ENCODE data around the gene HOXD11. TPM values are rescaled to one million over a fixed set of nuclear protein-coding genes. Genes with fewer than 3 reads are reported as not detected.

The HOXD11 gene
- total RNA-seq, 1 donor from 2014 or later = not detected

DNA sequence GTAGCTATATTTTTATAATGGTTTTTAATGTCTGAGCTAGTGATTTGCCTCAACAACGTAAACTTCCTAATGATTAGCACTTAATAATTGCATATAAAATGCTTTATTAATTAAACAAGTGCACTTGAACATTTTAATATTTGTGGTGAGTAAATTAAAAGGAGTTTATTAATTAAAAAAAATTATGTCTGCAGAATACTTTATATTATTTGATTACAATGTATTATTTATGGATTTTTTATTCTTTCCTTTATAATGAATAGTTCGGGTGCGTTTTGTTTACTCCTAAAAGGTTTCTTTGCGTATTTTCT is 24.7 kb downstream of the HOXD11 start:
- Mint-ChIP-seq H3K9me3 (ENCODE audit: low read depth) (peaks cover 4% of the 10 kb centered on the region), H3K4me1 (ENCODE audit: low read depth) (peaks cover 33% of the 10 kb centered on the region), H3K27me3 (ENCODE audit: low read depth) (peaks cover 78% of the 10 kb centered on the region), H3K36me3 (ENCODE audit: low read depth) (peaks cover 7% of the 10 kb centered on the region), H3K4me3 (ENCODE audit: unreplicated experiment) (no peak overlapping the region), H3K27ac (ENCODE audit: unreplicated experiment) (no peak overlapping the region)
- TF ChIP-seq, protein P1, sequence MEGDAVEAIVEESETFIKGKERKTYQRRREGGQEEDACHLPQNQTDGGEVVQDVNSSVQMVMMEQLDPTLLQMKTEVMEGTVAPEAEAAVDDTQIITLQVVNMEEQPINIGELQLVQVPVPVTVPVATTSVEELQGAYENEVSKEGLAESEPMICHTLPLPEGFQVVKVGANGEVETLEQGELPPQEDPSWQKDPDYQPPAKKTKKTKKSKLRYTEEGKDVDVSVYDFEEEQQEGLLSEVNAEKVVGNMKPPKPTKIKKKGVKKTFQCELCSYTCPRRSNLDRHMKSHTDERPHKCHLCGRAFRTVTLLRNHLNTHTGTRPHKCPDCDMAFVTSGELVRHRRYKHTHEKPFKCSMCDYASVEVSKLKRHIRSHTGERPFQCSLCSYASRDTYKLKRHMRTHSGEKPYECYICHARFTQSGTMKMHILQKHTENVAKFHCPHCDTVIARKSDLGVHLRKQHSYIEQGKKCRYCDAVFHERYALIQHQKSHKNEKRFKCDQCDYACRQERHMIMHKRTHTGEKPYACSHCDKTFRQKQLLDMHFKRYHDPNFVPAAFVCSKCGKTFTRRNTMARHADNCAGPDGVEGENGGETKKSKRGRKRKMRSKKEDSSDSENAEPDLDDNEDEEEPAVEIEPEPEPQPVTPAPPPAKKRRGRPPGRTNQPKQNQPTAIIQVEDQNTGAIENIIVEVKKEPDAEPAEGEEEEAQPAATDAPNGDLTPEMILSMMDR (IDR thresholded peaks at IDR 0.05) = no peak
- DNase-seq (ENCODE audit: low spot score) = no peak

DNA sequence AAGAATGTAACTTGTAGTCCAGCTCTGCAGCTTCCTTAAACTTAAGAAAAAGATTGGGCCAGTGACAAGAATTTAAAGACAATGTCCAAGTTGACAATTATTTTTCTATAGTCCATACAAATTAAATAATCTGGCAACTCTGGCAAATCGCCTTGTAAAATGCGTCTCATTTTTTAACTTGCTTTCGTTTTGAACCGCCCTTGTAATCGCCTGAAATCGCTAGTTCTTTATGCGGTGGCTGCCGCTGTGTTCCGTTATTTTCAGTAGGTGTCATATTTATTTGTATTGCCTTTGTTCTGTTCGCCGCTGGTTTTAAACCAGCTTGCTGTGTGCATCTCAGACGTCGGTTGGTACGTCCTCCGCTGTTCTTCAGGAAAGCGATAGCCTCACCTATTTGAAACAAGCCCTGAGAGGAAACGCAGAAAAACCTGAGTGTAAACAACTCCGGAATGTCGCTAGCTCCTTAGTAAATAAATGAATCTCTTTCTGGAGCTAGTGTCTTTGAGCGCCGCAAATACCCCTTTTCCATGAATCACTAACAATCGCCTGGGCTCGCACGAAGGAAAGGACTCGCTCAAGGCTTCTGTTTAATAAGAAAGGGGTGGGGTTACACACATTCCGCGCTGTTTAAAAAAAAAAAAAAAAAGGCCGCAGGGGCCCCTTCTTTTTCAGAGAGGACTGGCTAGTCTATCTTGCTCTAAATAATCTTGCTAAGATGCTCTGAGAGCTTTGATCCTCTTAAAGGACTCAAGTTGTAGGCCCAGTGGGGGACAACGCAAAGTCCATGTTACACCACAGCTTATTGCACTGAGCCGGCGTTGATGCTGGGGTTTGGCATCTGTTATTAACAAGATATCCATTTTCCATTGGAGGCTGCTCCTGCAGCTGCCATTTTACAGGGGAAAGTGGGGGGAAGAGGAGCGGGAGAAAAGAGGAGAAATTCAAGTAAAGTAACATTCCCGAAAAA is 25.4 kb downstream of the HOXD11 start:
- no peak overlapping the region for H3K27ac Mint-ChIP-seq (ENCODE audit: unreplicated experiment)
- peaks cover 33% of the 10 kb centered on the region for H3K4me1 Mint-ChIP-seq (ENCODE audit: low read depth)
- peaks cover 4% of the 10 kb centered on the region for H3K9me3 Mint-ChIP-seq (ENCODE audit: low read depth)
- peaks cover 7% of the 10 kb centered on the region for H3K36me3 Mint-ChIP-seq (ENCODE audit: low read depth)
- peaks cover 78% of the 10 kb centered on the region for H3K27me3 Mint-ChIP-seq (ENCODE audit: low read depth)
- TF ChIP-seq, protein P1 (IDR thresholded peaks at IDR 0.05) = no peak
- DNase-seq (ENCODE audit: low spot score) = no peak
- no peak overlapping the region for H3K4me3 Mint-ChIP-seq (ENCODE audit: unreplicated experiment)

DNA sequence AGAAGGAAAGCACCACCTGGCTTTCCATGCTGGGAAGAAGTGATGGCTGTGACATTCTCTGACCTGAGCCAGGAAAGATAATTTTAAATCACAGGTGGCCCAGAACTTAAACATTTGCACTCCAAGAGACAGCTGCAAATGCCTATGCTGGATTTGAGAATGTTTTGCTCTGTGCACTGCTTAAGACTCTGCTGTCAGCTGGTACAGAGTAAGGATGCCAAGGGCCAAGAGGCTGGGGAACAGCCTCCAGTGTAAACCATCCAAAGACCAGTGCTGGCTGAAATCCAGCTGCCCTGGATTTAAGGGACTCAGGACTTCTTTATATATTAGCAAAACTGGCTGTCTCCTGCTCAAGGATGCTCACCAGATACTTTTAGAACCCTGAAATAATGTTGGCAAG is 26.3 kb downstream of the HOXD11 start:
- H3K4me3 Mint-ChIP-seq (ENCODE audit: unreplicated experiment) = no peak overlapping the region
- peaks cover 78% of the 10 kb centered on the region for H3K27me3 Mint-ChIP-seq (ENCODE audit: low read depth)
- H3K4me1 Mint-ChIP-seq (ENCODE audit: low read depth) = peaks cover 28% of the 10 kb centered on the region
- H3K27ac Mint-ChIP-seq (ENCODE audit: unreplicated experiment) = no peak overlapping the region
- TF ChIP-seq, protein P1 (IDR thresholded peaks at IDR 0.05) = no peak
- no peak for DNase-seq (ENCODE audit: low spot score)
- H3K36me3 Mint-ChIP-seq (ENCODE audit: low read depth) = peaks cover 8% of the 10 kb centered on the region
- peaks cover 6% of the 10 kb centered on the region for H3K9me3 Mint-ChIP-seq (ENCODE audit: low read depth)

DNA sequence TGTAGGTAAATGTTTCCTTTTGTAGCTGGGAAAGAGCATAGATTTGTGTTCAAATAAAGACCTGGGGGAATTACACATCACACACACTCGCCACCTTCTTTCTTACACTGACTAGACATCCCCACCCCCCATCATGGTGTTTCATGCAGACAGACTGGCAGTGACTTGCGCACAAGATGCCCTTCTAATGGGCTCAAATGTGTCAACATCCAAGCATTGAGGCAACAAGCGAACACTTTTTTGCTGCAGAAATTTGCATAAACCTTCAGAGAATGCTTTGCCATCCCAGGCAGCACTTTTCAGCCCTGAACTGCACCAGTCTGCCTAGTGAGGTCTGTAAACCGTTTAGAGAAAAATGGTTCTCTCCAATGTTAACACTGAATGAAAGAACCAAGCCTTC is 27.0 kb downstream of the HOXD11 start:
- peaks cover 11% of the 10 kb centered on the region for H3K36me3 Mint-ChIP-seq (ENCODE audit: low read depth)
- no peak overlapping the region for H3K4me3 Mint-ChIP-seq (ENCODE audit: unreplicated experiment)
- no peak for DNase-seq (ENCODE audit: low spot score)
- H3K9me3 Mint-ChIP-seq (ENCODE audit: low read depth) = peaks cover 9% of the 10 kb centered on the region
- no peak overlapping the region for H3K27ac Mint-ChIP-seq (ENCODE audit: unreplicated experiment)
- H3K4me1 Mint-ChIP-seq (ENCODE audit: low read depth) = peaks cover 22% of the 10 kb centered on the region
- TF ChIP-seq, protein P1 (IDR thresholded peaks at IDR 0.05) = no peak
- peaks cover 79% of the 10 kb centered on the region for H3K27me3 Mint-ChIP-seq (ENCODE audit: low read depth)

DNA sequence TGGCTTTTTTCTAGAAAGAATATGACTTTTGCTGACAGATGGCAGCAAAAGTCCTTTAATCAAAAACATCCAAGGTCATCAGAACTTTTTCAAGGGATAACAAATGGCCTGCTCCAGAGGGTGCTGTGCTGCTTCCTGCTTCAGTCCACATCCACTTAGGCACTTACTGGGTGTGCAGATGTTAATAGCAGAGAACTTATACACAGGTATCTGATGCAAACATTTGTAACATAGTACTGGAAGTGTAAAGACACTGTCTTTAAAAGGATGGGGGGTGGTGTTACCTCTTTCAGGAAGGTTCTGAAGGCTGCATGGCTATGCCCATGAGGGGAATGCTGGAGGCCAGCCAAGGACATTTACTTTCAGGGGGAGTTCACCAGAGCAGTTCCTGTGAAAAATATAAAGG is 28.0 kb downstream of the HOXD11 start:
- Mint-ChIP-seq H3K4me3 (ENCODE audit: unreplicated experiment) (no peak overlapping the region), H3K27ac (ENCODE audit: unreplicated experiment) (no peak overlapping the region), H3K9me3 (ENCODE audit: low read depth) (peaks cover 13% of the 10 kb centered on the region), H3K36me3 (ENCODE audit: low read depth) (peaks cover 12% of the 10 kb centered on the region), H3K27me3 (ENCODE audit: low read depth) (peaks cover 84% of the 10 kb centered on the region), H3K4me1 (ENCODE audit: low read depth) (peaks cover 20% of the 10 kb centered on the region)
- DNase-seq (ENCODE audit: low spot score) = no peak
- TF ChIP-seq, protein P1 (IDR thresholded peaks at IDR 0.05) = peak; percentile 44
